ENCODE data around the gene SDK2.

DNA sequence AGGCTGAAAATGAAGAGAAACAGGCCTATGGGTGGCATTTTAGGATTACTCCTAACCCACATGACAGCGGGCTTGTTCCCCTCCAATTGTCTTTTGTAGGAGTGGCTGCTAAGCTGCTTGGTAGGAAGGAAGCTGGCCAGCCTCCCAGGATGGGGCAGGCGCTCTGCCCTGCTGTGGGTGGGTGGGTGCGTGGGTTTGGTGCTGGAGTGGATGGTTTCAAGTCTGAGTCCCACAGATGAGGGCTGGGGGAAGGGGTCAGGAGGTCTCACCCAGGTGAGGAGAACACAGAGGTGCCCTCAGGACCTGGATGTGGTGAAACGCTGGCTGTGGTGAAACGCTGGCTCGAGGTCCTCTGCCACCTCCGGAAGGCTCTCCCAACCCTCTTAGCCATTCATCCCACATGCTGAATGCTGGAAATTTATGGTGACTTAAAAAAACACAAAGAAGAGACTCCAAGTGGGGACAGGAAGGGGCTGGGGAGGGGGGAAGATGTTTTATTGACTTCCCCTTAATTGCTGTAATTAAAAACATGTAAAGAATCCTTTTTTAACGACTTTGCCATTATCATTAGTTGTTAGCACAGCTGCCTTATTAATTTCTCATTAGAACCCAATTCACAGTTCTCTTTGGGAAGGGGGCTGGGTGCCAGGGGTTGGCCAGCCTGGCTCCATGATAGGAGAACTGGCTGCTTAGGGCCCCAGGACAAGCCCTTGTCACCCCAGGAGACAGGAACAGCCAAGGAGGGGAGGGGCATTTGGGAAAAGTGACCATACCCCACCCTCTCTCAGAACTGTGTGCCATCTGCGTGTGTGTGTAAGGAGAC lies 178.9 kb downstream of the SDK2 start:
- TF ChIP-seq ZNF843 (tag by site-specific recombination; IDR thresholded peaks at IDR 0.05) (no peak), ZNF416 (tag by site-specific recombination; IDR thresholded peaks at IDR 0.05) (no peak), ZNF701 (tag by site-specific recombination; IDR thresholded peaks at IDR 0.05) (no peak), ZNF140 (tag by site-specific recombination; IDR thresholded peaks at IDR 0.05) (no peak), YY1 (tag by site-specific recombination; IDR thresholded peaks at IDR 0.05) (no peak), ZNF548 (tag by site-specific recombination; IDR thresholded peaks at IDR 0.05) (no peak), ZBTB6 (tag by site-specific recombination; IDR thresholded peaks at IDR 0.05) (no peak), ZBTB1 (tag by site-specific recombination; IDR thresholded peaks at IDR 0.05) (no peak), ZNF404 (tag by site-specific recombination; IDR thresholded peaks at IDR 0.05) (no peak), ZNF350 (tag by site-specific recombination; IDR thresholded peaks at IDR 0.05) (no peak)
- TF ChIP-seq, protein P1, sequence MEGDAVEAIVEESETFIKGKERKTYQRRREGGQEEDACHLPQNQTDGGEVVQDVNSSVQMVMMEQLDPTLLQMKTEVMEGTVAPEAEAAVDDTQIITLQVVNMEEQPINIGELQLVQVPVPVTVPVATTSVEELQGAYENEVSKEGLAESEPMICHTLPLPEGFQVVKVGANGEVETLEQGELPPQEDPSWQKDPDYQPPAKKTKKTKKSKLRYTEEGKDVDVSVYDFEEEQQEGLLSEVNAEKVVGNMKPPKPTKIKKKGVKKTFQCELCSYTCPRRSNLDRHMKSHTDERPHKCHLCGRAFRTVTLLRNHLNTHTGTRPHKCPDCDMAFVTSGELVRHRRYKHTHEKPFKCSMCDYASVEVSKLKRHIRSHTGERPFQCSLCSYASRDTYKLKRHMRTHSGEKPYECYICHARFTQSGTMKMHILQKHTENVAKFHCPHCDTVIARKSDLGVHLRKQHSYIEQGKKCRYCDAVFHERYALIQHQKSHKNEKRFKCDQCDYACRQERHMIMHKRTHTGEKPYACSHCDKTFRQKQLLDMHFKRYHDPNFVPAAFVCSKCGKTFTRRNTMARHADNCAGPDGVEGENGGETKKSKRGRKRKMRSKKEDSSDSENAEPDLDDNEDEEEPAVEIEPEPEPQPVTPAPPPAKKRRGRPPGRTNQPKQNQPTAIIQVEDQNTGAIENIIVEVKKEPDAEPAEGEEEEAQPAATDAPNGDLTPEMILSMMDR (tag by site-specific recombination; IDR thresholded peaks at IDR 0.05), result no peak
- TF ChIP-seq, protein P2, sequence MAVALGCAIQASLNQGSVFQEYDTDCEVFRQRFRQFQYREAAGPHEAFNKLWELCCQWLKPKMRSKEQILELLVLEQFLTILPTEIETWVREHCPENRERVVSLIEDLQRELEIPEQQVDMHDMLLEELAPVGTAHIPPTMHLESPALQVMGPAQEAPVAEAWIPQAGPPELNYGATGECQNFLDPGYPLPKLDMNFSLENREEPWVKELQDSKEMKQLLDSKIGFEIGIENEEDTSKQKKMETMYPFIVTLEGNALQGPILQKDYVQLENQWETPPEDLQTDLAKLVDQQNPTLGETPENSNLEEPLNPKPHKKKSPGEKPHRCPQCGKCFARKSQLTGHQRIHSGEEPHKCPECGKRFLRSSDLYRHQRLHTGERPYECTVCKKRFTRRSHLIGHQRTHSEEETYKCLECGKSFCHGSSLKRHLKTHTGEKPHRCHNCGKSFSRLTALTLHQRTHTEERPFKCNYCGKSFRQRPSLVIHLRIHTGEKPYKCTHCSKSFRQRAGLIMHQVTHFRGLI (tag by site-specific recombination; IDR thresholded peaks at IDR 0.05), result no peak
